SK-N-SH (cell line): ENCODE measurements around the gene NSG2. TPM values are rescaled to one million over a fixed set of nuclear protein-coding genes. Genes with fewer than 3 reads are reported as not detected.

Experiments used
- CTCF ChIA-PET: fragments of 300-600, 350-600 bp; formaldehyde crosslinking; extraction: SDS; loops from one replicate; lab custom pipeline; 2021; lab: Yijun Ruan, JAX
- POLR2A ChIA-PET: fragments of 350-600 bp; sonication (Branson Sonifier 250); formaldehyde crosslinking; extraction: SDS; loops from one replicate; lab custom pipeline; 2020; ENCODE audit warnings: antibody characterized with exemption, inconsistent platforms; lab: Yijun Ruan, JAX
- DNase-seq: peaks from one replicate; pipeline ENCODE4 v3.0.0; 2012
- H2AFZ ChIP-seq: fragments of 200-600 bp; sonication (generic); 2 replicates; pipeline ENCODE4 v1.8.1; 2016; ENCODE audit warnings: antibody characterized with exemption, mild to moderate bottlenecking, low read depth
- H3F3A ChIP-seq: fragments of 200-600 bp; sonication (generic); replicated peaks from 2 replicates; pipeline ENCODE3; 2016; ENCODE audit warnings: antibody characterized with exemption, mild to moderate bottlenecking; ENCODE audit not compliant: insufficient read depth
- H3K27ac ChIP-seq, 2 experiments: fragments of 200-500 bp in 1 of 2; fragments of 200-600 bp in 1 of 2; sonication (Bioruptor generic) in 1 of 2; sonication (generic), shearing (Covaris generic) in 1 of 2; 2 replicates each; pipeline versions ENCODE4 v1.5.1 to v1.6.1; 2014 to 2016; ENCODE audit warnings: low read depth in 2 of 2, inconsistent platforms in 1 of 2, low read length in 1 of 2, mild to moderate bottlenecking in 1 of 2, mixed read lengths in 1 of 2
- H3K27me3 ChIP-seq: fragments of 200-600 bp; sonication (generic), shearing (Covaris generic); 2 replicates; pipeline ENCODE4 v1.6.1; 2016; ENCODE audit warnings: mixed run types; ENCODE audit not compliant: insufficient read depth
- H3K36me3 ChIP-seq, 2 experiments: fragments of 200-500 bp in 1 of 2; fragments of 200-600 bp in 1 of 2; sonication (Bioruptor generic) in 1 of 2; sonication (generic) in 1 of 2; replicated peaks in 1 of 2; 2 replicates each; pipeline versions ENCODE3 to v1.5.1; 2014 to 2016; ENCODE audit warnings: low read length in 1 of 2, mild to moderate bottlenecking in 1 of 2; ENCODE audit not compliant: insufficient read depth in 2 of 2, control insufficient read depth in 1 of 2
- H3K4me1 ChIP-seq, 2 experiments: fragments of 200-500 bp in 1 of 2; fragments of 200-600 bp in 1 of 2; sonication (Bioruptor generic) in 1 of 2; sonication (generic), shearing (Covaris generic) in 1 of 2; 2 replicates each; pipeline versions ENCODE4 v1.5.1 to v1.6.1; 2014 to 2016; ENCODE audit warnings: low read depth in 1 of 2, low read length in 1 of 2, mixed run types in 1 of 2; ENCODE audit not compliant: insufficient read depth in 2 of 2, control insufficient read depth in 1 of 2
- H3K4me2 ChIP-seq: fragments of 200-600 bp; sonication (generic), shearing (Covaris generic); 2 replicates; pipeline ENCODE4 v1.6.1; 2017; ENCODE audit warnings: mixed run types
- H3K4me3 ChIP-seq, 2 experiments: fragments of 200-500 bp in 1 of 2; fragments of 200-600 bp in 1 of 2; sonication (Bioruptor generic) in 1 of 2; sonication (generic), shearing (Covaris generic) in 1 of 2; 2 replicates each; pipeline versions ENCODE4 v1.5.1 to v1.8.1; 2014 to 2016; ENCODE audit warnings: low read depth in 2 of 2, inconsistent platforms in 1 of 2, low read length in 1 of 2, mild to moderate bottlenecking in 1 of 2, mixed read lengths in 1 of 2, moderate library complexity in 1 of 2
- H3K79me2 ChIP-seq: fragments of 200-600 bp; sonication (generic); 2 replicates; pipeline ENCODE4 v1.8.1; 2017; ENCODE audit warnings: mild to moderate bottlenecking; ENCODE audit not compliant: insufficient read depth
- H3K9ac ChIP-seq: fragments of 200-600 bp; sonication (generic); 2 replicates; pipeline ENCODE4 v1.6.1; 2017; ENCODE audit warnings: mixed run types
- H3K9me2 ChIP-seq: fragments of 200-600 bp; sonication (generic); 2 replicates; pipeline ENCODE4 v1.6.1; 2017; ENCODE audit warnings: mixed run types
- H3K9me3 ChIP-seq: fragments of 200-600 bp; sonication (generic); 2 replicates; pipeline ENCODE4 v1.6.1; 2017; ENCODE audit warnings: mixed run types, mild to moderate bottlenecking, moderate library complexity
- H4K20me1 ChIP-seq: fragments of 200-600 bp; sonication (generic); 2 replicates; pipeline ENCODE4 v1.6.1; 2017; ENCODE audit warnings: mild to moderate bottlenecking, mixed run types; ENCODE audit not compliant: insufficient read depth
- CTCF ChIP-seq: fragments of 200-600 bp; sonication (generic); IDR thresholded peaks from 2 replicates; pipeline ENCODE4 v1.6.1; 2017; ENCODE audit warnings: antibody characterized with exemption, mild to moderate bottlenecking, moderate library complexity
- EP300 ChIP-seq, 2 experiments: IDR thresholded peaks; 2 replicates each; pipeline versions ENCODE4 v1.4.0 to v1.6.1; 2012; ENCODE audit warnings: borderline replicate concordance in 1 of 2, low read depth in 1 of 2, low read length in 1 of 2
- FOXM1 ChIP-seq: IDR thresholded peaks from 2 replicates; pipeline ENCODE4 v1.4.0; 2012; ENCODE audit warnings: low read depth, mild to moderate bottlenecking
- MEF2A ChIP-seq: IDR thresholded peaks from 2 replicates; pipeline ENCODE4 v1.4.0; 2012; ENCODE audit warnings: low read depth, borderline replicate concordance
- REST ChIP-seq: IDR thresholded peaks from 2 replicates; pipeline ENCODE4 v1.6.1; 2012; ENCODE audit warnings: mild to moderate bottlenecking, low read depth, low read length, moderate library complexity
- RFX5 ChIP-seq: IDR thresholded peaks from 2 replicates; pipeline ENCODE4 v1.6.1; 2012; ENCODE audit warnings: mild to moderate bottlenecking, improper control_type of control experiment, low read length
- SIN3A ChIP-seq: IDR thresholded peaks from 2 replicates; pipeline ENCODE4 v1.6.1; 2012; ENCODE audit warnings: low read depth, mild to moderate bottlenecking, low read length, moderate library complexity, borderline replicate concordance
- TAF1 ChIP-seq: IDR thresholded peaks from 2 replicates; pipeline ENCODE4 v1.6.1; 2012; ENCODE audit warnings: low read depth, mild to moderate bottlenecking, low read length, moderate library complexity, borderline replicate concordance
- YY1 ChIP-seq: IDR thresholded peaks from 2 replicates; pipeline ENCODE4 v1.4.0; 2012; ENCODE audit warnings: low read depth, mild to moderate bottlenecking
- WGBS: methylation state at CpG from one replicate; pipeline ENCODE4 v1.1.6; 2017; ENCODE audit warnings: low lambda C conversion rate; 5-methylcytosine and 5-hydroxymethylcytosine counted together
- polyA plus RNA-seq, 3 experiments: library from polyadenylated mRNA; depleted of rRNA; stranded (reverse); fragments of >200 nt; gene quantifications; 2 replicates each; pipeline ENCODE4 v1.2.3, GENCODE V29; 2012

The NSG2 gene
- polyA plus RNA-seq, 1 of the 3 experiments (the other 2 are of a cell fraction): 4.3 TPM

DNA sequence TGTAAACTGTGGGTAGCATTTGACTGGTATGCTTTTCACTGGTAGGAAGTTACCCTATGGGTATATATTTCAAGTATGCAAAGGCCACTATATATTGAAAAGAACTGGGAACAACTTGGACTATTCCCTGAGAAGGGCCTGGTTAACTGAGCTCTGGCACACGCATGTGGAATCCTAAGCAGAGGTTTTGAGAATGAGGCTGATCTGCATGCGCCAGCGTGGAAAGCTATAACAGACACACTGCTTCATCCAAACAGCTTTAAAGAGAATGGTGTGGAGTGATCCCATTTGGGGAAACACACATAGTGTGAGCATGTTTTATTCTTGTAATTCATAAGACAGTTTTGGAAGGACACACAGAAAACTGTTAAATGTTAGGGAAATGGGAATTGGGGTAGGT, 8.4 kb downstream of the NSG2 start (continued):
- TF ChIP-seq TAF1 (no peak), CTCF (no peak), MEF2A (no peak), EP300 (IDR thresholded peaks at IDR 0.05; ENCODE audit: borderline replicate concordance in 1 of 2, low read depth in 1 of 2, low read length in 1 of 2) (no peak), RFX5 (no peak), SIN3A (no peak), REST (no peak), YY1 (no peak)

DNA sequence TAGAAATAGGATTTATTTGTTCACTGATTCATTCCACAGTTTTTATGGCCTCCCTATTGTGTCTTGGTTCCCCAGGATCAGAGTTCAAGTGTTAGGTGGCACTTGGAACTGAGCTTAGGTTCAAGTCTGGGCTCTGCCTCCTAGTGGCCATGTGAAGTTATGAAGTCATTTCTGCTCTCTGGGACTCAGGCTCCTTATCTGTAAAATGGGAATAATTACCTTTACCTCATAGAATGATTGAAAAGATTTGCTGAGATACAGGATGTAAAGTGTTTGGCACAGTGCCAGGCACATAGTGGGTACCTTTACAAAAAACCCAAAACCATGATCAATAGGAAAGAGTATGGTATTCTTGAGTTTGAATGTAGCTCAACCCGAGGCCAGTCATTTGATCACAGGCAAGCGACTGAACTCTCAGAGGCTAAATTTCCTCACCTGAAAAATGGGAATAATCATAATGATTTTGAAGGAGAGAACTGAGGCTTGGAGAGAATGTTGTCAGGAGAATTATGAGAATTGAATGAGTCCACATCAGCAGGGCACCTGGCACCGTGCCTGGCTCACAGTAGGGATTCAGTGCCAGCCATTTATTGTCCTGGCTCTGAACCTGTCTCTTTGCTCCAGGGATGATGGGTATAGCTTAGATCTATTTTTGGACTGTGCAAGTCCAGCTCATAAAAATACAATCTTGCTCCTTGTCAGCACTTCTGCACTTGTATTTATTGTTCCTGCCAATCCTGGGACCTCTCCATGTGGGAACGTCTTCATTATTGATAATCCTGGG, 10.8 kb downstream of the NSG2 start:
- Histone ChIP-seq H3K9ac (no peak overlapping the region), H4K20me1 (no peaks in the 10 kb centered on the region), H3K27me3 (no peaks in the 10 kb centered on the region), H3K4me3 (no peak overlapping the region), H3K27ac (no peak overlapping the region; a peak in 1 of 4 replicates), H3K4me2 (no peak overlapping the region), H3K9me3 (no peaks in the 10 kb centered on the region), H2AFZ (no peak overlapping the region), H3K36me3 (peaks cover 0 to 5% of the 10 kb centered on the region in 2 experiments), H3K4me1 (peaks cover 0 to 13% of the 10 kb centered on the region in 2 experiments; a peak in 2 of 4 replicates), H3F3A (no peaks in the 10 kb centered on the region), H3K79me2 (no peaks in the 10 kb centered on the region), H3K9me2 (no peaks in the 10 kb centered on the region)
- TF ChIP-seq CTCF (peak; percentile 33; the same call in 1 of the 2 replicates), FOXM1 (no peak)
- WGBS: 58% methylated on average over 4 of the region's 4 CpGs
- CTCF ChIA-PET: interaction anchor here (0.6 to 6.6 kb wide), 18 partner anchors 8 to 270 kb away, joined by 3 to 35 read pairs (median 4); partner anchors contain the start of gene NSG2
- POLR2A ChIA-PET: interaction anchor here (0.6 kb wide), 1 partner anchor 68 kb away, joined by 4 read pairs; no protein-coding TSS in a partner anchor
- no peak for DNase-seq
